Measurements from ENCODE around the gene LRRC15. TPM values are rescaled to one million over a fixed set of nuclear protein-coding genes. Genes with fewer than 3 reads are reported as not detected.

The LRRC15 gene
- total RNA-seq, 1 experiment from 2014 or later: not detected

DNA sequence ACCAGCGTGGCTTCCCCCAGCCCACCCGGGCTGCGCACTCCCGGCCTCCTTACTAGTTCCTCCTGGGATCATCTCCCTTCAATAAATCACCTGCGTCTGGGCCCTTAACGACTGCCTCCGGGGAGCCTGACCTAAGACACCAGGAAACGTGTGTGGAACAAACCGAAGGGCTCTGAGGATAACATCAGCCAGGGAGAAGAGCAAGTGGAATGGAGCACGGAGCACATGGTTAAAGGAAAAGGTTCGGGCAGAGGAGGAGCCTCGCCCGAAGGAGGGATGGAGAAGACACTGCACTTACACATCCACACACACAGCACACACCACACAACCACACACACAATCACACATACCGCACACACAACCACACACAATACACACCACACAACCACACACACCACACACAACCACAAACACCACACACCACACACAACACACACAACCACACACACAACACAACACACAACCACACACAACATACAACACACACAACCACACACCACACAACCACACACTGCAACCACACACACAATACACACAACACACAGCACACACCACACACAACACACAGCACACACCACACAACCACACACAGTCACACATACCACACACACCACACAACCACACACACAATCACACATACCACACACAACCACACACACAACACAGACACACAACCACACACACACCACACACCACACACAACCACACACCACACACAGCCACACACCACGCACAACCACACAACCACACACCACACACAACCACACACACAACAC is 43.2 kb downstream of the LRRC15 start:
- CTCF ChIA-PET: no interaction called here
- Histone ChIP-seq H3K27ac (peak overlapping the region; percentile 24; the same call in 1 of the 2 replicates), H4K20me1 (ENCODE audit: insufficient read depth) (no peaks in the 10 kb centered on the region), H3F3A (ENCODE audit: insufficient read depth, low read depth) (peaks cover 70% of the 10 kb centered on the region), H3K4me3 (no peak overlapping the region), H3K36me3 (ENCODE audit: low read depth) (no peaks in the 10 kb centered on the region), H3K79me2 (ENCODE audit: low read depth) (peaks cover 8% of the 10 kb centered on the region), H3K4me1 (replicated peaks; ENCODE audit: insufficient read depth) (peaks cover 26% of the 10 kb centered on the region), H2AFZ (no peak overlapping the region), H3K27me3 (ENCODE audit: insufficient read depth, low read depth) (no peaks in the 10 kb centered on the region), H3K9me3 (ENCODE audit: insufficient read depth, low read depth) (no peaks in the 10 kb centered on the region), H3K4me2 (no peak overlapping the region), H3K9me2 (ENCODE audit: insufficient read depth) (no peaks in the 10 kb centered on the region)
- POLR2A ChIA-PET (ENCODE audit: unreplicated experiment): no interaction called here
- BruUV-seq (replicated peaks): no TSS peak
- TF ChIP-seq, protein P1, sequence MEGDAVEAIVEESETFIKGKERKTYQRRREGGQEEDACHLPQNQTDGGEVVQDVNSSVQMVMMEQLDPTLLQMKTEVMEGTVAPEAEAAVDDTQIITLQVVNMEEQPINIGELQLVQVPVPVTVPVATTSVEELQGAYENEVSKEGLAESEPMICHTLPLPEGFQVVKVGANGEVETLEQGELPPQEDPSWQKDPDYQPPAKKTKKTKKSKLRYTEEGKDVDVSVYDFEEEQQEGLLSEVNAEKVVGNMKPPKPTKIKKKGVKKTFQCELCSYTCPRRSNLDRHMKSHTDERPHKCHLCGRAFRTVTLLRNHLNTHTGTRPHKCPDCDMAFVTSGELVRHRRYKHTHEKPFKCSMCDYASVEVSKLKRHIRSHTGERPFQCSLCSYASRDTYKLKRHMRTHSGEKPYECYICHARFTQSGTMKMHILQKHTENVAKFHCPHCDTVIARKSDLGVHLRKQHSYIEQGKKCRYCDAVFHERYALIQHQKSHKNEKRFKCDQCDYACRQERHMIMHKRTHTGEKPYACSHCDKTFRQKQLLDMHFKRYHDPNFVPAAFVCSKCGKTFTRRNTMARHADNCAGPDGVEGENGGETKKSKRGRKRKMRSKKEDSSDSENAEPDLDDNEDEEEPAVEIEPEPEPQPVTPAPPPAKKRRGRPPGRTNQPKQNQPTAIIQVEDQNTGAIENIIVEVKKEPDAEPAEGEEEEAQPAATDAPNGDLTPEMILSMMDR (conservative IDR thresholded peaks at IDR 0.05): no peak
- no peak for DNase-seq
- intact Hi-C loops (cut with micrococcal nuclease; ENCODE audit: unreplicated experiment): no loop called here

DNA sequence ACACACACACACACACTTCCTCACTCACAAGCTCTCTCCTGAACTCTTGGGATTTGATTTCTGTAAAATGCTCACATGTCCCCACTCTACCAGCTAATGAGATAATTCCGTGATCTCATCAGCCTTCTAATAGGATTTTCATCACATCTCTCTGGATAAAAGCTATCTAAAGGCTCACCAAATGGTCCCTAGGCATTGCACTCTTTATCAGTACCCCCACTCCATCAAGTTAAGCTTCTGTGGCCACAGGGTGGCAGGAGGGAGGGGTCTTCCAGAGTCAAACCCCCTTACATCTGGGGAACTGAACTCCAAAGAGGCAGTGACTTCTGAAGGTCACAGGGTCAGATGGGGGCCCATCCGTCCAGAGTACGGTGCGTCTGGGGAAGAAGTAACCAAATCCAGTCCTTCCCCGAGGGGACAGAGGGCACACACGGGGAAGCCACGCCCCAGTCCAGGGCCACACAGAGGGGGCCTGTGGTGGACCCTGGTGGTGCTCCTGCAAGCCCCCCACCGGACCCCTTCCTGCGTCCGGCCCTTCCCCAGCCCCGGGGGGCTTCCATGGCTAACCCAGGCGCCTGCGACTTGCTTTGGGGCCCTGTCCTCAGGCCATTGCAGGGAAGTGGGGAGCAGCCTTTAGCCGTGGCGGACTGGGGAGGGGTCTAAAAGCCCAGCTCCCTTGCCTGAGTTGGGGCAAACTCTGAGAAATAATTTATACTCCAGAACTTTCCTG is 44.0 kb downstream of the LRRC15 start:
- peaks cover 16% of the 10 kb centered on the region for H3K79me2 ChIP-seq (ENCODE audit: low read depth)
- H2AFZ ChIP-seq: no peak overlapping the region
- no TSS peak for BruUV-seq (replicated peaks)
- H3K9me2 ChIP-seq (ENCODE audit: insufficient read depth): no peaks in the 10 kb centered on the region
- H3K4me1 ChIP-seq (replicated peaks; ENCODE audit: insufficient read depth): peaks cover 31% of the 10 kb centered on the region
- CTCF ChIA-PET: no interaction called here
- no peak overlapping the region for H3K27ac ChIP-seq
- TF ChIP-seq EZH2 (IDR thresholded peaks at IDR 0.05; ENCODE audit: low read depth): no peak
- TF ChIP-seq, protein P1 (conservative IDR thresholded peaks at IDR 0.05): no peak
- POLR2A ChIA-PET (ENCODE audit: unreplicated experiment): no interaction called here
- H3K36me3 ChIP-seq (ENCODE audit: low read depth): peaks cover 4% of the 10 kb centered on the region; the same call in 1 of the 2 replicates
- no peak overlapping the region for H3K4me3 ChIP-seq
- H4K20me1 ChIP-seq (ENCODE audit: insufficient read depth): no peaks in the 10 kb centered on the region
- H3K9me3 ChIP-seq (ENCODE audit: insufficient read depth, low read depth): no peaks in the 10 kb centered on the region; the same call in 1 of the 2 replicates
- intact Hi-C loops (cut with micrococcal nuclease; ENCODE audit: unreplicated experiment): no loop called here
- H3K27me3 ChIP-seq (ENCODE audit: insufficient read depth, low read depth): no peaks in the 10 kb centered on the region
- H3K4me2 ChIP-seq: no peak overlapping the region
- peaks cover 78% of the 10 kb centered on the region for H3F3A ChIP-seq (ENCODE audit: insufficient read depth, low read depth)
- no peak for DNase-seq

DNA sequence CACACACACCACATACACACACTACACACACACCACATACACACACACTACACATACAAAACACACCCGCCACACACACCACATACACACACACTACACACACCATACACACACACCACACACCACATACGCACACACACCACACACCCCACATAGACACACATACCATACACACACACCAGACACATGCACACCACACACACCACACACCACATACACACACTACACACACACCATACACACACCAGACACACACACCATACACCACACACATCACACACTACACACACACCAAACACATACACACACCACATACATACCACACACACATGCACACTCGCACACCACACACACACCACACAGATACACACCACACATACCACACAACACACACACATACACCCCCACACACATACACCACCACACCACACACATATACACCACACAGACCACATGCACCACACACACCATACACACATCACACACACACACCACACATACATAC is 44.7 kb downstream of the LRRC15 start:
- no TSS peak for BruUV-seq (replicated peaks)
- Histone ChIP-seq H3K9me2 (ENCODE audit: insufficient read depth) (no peaks in the 10 kb centered on the region), H3K27me3 (ENCODE audit: insufficient read depth, low read depth) (no peaks in the 10 kb centered on the region), H4K20me1 (ENCODE audit: insufficient read depth) (no peaks in the 10 kb centered on the region), H3K36me3 (ENCODE audit: low read depth) (peaks cover 11% of the 10 kb centered on the region), H3K4me3 (no peak overlapping the region), H3K9me3 (ENCODE audit: insufficient read depth, low read depth) (peaks cover 6% of the 10 kb centered on the region), H3K27ac (peak overlapping the region; percentile 98; the same call in 1 of the 2 replicates), H3K4me2 (no peak overlapping the region), H3F3A (ENCODE audit: insufficient read depth, low read depth) (peaks cover 83% of the 10 kb centered on the region), H3K4me1 (replicated peaks; ENCODE audit: insufficient read depth) (peaks cover 36% of the 10 kb centered on the region), H3K79me2 (ENCODE audit: low read depth) (peaks cover 23% of the 10 kb centered on the region), H2AFZ (no peak overlapping the region)
- CTCF ChIA-PET: no interaction called here
- POLR2A ChIA-PET (ENCODE audit: unreplicated experiment): no interaction called here
- DNase-seq: no peak
- TF ChIP-seq, protein P1 (conservative IDR thresholded peaks at IDR 0.05): no peak
- TF ChIP-seq EZH2 (IDR thresholded peaks at IDR 0.05; ENCODE audit: low read depth): no peak
- intact Hi-C loops (cut with micrococcal nuclease; ENCODE audit: unreplicated experiment): loop anchor here (5.0 kb wide), 2 partner anchors 253 to 733 kb away; partner anchors contain the start of gene OPA1

All from PC-9 (cell line).